ENCODE results near the gene BTG4. TPM values are rescaled to one million over a fixed set of nuclear protein-coding genes. Genes with fewer than 3 reads are reported as not detected.

BTG4 gene
- total and polyA plus RNA-seq, 2 donors (not counting 3 experiments of a cell fraction or from before 2014, with no cell fraction given) = not detected

- Histone ChIP-seq H4K20me1 (replicated peaks; ENCODE audit: control insufficient read depth, extremely low read depth, insufficient read depth, low read length) (no peaks in the 10 kb centered on the region), H3K27me3 (ENCODE audit: control insufficient read depth in 2 of 2, insufficient read depth in 2 of 2, low read length in 2 of 2) (peaks cover 6 to 32% of the 10 kb centered on the region in 2 experiments), H3K9me1 (replicated peaks; ENCODE audit: control insufficient read depth, extremely low read depth, insufficient read depth, low read length) (no peaks in the 10 kb centered on the region), H3K4me1 (ENCODE audit: control insufficient read depth, extremely low read depth, insufficient read depth, low read length) (no peaks in the 10 kb centered on the region), H3K9ac (replicated peaks; ENCODE audit: extremely low read depth, insufficient read depth, low read length) (no peak overlapping the region), H3K27ac (ENCODE audit: insufficient read depth, low read depth, low read length) (no peak overlapping the region), H3K9me3 (replicated peaks; ENCODE audit: control insufficient read depth, insufficient read depth, low read length) (no peaks in the 10 kb centered on the region), H2AFZ (ENCODE audit: low read depth, low read length) (no peak overlapping the region), H3K36me3 (ENCODE audit: control insufficient read depth in 2 of 2, extremely low read depth in 1 of 2, insufficient read depth in 2 of 2, low read length in 2 of 2) (no peaks in the 10 kb centered on the region), H3K4me2 (ENCODE audit: insufficient read depth, low read length) (no peak overlapping the region), H3K79me2 (ENCODE audit: control insufficient read depth, insufficient read depth, low read length) (no peaks in the 10 kb centered on the region), H3K4me3 (replicated peaks in 1 of 3; ENCODE audit: insufficient read depth in 1 of 3, low read depth in 1 of 3, low read length in 3 of 3) (no peak overlapping the region)
- no peak for TF ChIP-seq CTCF (IDR thresholded peaks at IDR 0.05; ENCODE audit: extremely low read depth in 1 of 2, insufficient read depth in 1 of 2, low read depth in 1 of 2, low read length in 2 of 2)
- no peak for TF ChIP-seq POLR2A (IDR thresholded peaks at IDR 0.05; ENCODE audit: low read depth, low read length)
- no peak for TF ChIP-seq EZH2 (IDR thresholded peaks at IDR 0.05; ENCODE audit: borderline replicate concordance, low read depth, low read length, severe bottlenecking)
- TF ChIP-seq GATA2 (IDR thresholded peaks at IDR 0.05; ENCODE audit: insufficient read depth, insufficient read length, low read depth, low read length) = no peak
- no peak for TF ChIP-seq FOS (IDR thresholded peaks at IDR 0.05; ENCODE audit: borderline replicate concordance, insufficient read depth, low read length)
- no peak for TF ChIP-seq JUN (IDR thresholded peaks at IDR 0.05; ENCODE audit: borderline replicate concordance, insufficient read depth, insufficient read length, low read depth)
- no peak for TF ChIP-seq POLR2AphosphoS5 (IDR thresholded peaks at IDR 0.05; ENCODE audit: insufficient read depth, low read depth, low read length)
- TF ChIP-seq MAX (IDR thresholded peaks at IDR 0.05; ENCODE audit: insufficient read depth, insufficient read length) = no peak
- TF ChIP-seq MYC (IDR thresholded peaks at IDR 0.05; ENCODE audit: low read depth, low read length) = no peak
- dilution Hi-C loops (cut with MboI; ENCODE audit: extremely low pct_ligation_motif_present, low sequenced_read_pairs) (no loop called here), intact Hi-C loops (cut with micrococcal nuclease) (no loop called here)
- BruUV-seq (replicated peaks) = no TSS peak
- FAIRE-seq = no peak
- POLR2A ChIA-PET = no interaction called here
- CTCF ChIA-PET = no interaction called here
- DNase-seq (ENCODE audit: low read depth, low spot score) = no peak
Measured at GRCh38 chr11:111532365-111532709, 20.2 kb upstream of the BTG4 start.
